ENCODE results near the gene MT2A.

Gene MT2A

DNA sequence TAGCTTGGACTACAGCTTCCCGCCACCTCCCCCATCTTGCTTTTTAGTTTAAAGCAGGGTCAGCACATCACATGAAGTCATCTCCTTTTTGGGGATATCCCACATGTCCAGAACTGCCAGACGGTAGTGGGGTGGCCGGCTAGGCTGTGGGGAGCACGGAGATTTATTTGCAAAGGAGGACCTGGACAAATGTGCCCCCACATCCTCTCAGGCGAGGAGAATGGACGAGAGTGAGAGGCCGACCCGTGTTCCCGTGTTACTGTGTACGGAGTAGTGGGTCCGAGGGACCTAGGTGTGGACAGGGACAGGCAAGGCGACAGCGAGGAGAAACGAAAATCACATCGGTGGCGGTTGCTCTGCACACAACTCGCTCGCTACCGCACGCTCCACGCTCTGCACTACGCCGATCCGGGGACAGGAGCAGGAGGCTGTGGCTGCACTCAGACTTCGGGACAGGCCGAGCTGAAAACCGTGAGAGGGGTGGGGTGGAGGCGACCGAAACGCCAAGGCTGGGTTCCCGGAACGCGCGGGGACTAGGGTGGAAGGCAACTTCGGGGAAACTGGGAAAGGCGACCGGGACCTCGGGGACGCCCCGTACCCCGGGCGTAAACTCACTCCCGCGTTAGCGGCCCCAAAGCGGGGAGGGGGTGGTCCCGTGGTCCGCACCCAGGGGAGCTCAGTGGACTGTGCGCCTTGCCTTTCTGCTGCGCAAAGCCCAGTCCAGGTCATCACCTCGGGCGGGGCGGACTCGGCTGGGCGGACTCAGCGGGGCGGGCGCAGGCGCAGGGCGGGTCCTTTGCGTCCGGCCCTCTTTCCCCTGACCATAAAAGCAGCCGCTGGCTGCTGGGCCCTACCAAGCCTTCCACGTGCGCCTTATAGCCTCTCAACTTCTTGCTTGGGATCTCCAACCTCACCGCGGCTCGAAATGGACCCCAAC lies 29.7 kb downstream of the MT2A start, which contains the start of gene MT1A:
Gene MT1A, plus strand, starts transcription at position 853 of the 937 bp plus-strand sequence. Its CDS starts 73 bp downstream, at position 926.
- DNase-seq (ENCODE audit: low read depth, low spot score), result peak; percentile 62

DNA sequence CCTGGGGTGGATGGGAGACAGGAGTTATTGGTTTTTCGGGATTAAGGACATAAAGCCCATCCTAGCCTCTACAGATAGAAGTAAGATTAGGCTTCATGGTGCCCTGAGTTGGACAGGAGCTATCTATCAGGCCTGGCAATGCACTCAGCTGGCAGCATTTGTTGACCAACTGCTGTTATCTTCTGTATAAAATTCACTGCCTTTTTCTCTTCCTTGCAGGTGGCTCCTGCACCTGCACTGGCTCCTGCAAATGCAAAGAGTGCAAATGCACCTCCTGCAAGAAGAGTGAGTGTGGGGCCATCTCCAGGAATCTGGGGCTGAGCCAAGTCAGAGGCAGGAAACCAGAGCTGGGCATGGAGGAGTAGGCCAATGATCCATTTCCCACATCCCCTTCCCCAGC lies 30.7 kb downstream of the MT2A start:
- DNase-seq (ENCODE audit: low read depth, low spot score), result no peak

DNA sequence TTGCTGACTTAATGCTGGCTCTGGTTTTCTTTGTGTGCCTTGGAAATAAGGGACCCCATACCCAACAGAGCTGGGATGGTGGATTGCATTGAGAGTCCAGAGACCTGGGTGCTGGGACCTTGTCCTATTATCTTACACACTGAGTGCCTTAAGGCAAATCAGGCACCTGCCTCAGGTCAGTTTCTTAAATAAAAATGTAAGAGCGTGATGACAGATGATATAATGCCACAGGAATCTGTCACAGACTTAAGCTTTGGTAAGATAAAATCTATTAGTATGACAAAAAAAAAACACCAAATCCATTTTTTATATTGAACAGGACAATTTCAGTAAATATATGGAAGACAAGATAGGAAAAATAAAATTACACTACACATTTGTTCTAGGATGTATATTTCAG lies 31.7 kb downstream of the MT2A start:
- no peak for DNase-seq (ENCODE audit: low read depth, low spot score)

GRCh38 chr16:56641166-56641565 lies 32.8 kb downstream of the MT2A start:
- no peak for DNase-seq (ENCODE audit: low read depth, low spot score)

- peak; percentile 40 for DNase-seq (ENCODE audit: low read depth, low spot score)
These were observed 34.8 kb downstream of the MT2A start for GRCh38 chr16:56643080-56643778.

- DNase-seq (ENCODE audit: low read depth, low spot score), result no peak
These were observed 35.4 kb downstream of the MT2A start for GRCh38 chr16:56643833-56644232.

DNA sequence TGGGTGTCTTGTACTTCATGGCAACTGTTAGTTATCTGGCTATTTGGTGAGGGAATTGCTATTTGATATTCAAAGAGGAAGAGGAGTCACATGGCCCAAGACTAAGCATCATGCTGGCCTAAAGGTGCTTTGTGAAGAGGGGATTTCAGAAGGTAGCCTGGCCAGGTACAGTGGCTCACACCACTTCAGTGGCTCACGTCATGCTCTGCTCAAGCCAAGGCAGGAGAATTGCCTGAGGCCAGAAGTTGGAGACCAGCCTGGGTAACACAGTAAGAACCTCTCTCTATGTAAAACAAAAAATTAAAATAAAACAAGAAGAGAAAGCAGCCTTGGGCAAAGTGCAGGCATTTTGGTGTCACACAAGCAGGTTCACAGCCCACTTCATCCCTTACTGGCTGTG lies 36.9 kb downstream of the MT2A start:
- no peak for DNase-seq (ENCODE audit: low read depth, low spot score)

DNA sequence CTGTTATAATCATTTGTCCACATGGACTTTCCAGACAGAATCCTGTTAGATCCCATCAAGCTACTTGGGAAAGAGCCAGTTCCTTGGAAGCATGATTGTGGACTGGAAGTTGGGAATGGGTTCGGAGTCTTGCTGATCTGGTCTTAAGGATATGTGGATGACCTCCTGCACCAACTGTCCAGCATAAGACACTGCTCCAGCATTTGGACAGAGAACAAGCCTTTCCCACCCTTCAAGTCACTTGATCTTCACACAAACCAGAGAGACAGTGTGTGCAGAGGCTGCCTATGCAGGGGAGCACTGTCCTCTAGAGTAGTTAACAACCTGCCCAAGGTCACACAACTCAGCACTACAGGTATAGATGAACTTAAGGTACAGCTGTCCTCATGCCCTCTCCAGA lies 37.5 kb downstream of the MT2A start:
- no peak for DNase-seq (ENCODE audit: low read depth, low spot score)

DNA sequence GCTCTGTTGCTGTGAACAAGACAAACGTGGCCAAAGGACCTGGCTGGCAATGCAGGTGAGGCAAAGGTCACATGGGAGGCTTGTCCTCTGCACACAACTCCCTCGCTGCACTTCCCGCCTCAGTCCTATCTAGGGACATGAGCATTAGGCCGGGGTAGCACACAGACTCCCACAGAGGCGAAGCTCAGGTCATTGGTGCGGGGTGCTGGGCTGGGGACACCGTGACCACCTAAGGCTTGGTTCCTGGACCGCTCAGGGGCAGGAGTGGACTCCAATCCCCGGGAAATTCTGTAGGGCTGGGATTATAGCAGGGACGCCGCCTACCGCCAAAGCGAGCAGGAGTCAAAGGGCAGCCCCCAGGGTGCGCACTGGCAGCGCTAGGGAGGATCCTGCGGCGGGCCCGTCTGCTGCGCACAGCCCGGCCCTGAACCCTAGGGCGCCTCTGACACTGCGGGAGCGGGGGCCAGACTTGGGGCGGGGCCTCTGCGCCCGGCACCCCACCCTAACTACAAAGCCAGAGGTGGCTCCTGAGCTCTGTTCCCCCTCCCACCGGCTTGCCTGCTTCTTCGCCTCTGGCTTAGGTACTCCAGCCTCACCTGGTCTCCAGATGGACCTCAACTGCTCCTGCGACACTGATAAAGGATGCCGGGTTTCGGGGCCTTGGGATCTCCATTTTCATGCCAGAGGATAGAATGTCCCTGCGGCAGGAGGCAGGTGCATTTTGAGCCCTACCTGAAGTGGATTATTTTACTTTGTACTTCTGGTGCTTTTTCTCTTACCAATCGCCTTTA lies 39.5 kb downstream of the MT2A start:
- no peak for DNase-seq (ENCODE audit: low read depth, low spot score)

DNA sequence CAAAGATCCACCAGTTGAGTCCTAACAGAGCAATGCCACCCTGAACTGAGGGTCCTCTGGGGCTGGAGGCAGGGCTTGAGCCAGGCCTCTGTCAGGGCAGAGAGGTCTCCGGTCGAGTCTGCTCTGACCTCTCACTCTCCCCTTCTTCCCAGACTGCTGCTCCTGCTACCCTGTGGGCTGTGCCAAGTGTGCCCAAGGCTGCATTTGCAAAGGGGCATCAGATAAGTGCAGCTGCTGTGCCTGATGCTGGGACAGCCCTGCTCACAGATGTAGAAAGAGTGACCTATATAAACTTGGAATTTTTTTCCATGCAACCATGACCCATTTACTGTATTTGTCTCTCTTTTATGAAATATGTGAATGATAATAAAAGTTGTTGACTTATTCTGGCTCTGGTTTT lies 40.9 kb downstream of the MT2A start:
- no peak for DNase-seq (ENCODE audit: low read depth, low spot score)

GRCh38 chr16:56649820-56650219 lies 41.4 kb downstream of the MT2A start:
- DNase-seq (ENCODE audit: low read depth, low spot score), result no peak

- DNase-seq (ENCODE audit: low read depth, low spot score), result no peak
These were observed 43.2 kb downstream of the MT2A start, which contains the start of gene MT1B for GRCh38 chr16:56651586-56651985. MT1B (plus strand) TSS chr16:56651886; CDS start chr16:56651954, 68 bp downstream.

DNA sequence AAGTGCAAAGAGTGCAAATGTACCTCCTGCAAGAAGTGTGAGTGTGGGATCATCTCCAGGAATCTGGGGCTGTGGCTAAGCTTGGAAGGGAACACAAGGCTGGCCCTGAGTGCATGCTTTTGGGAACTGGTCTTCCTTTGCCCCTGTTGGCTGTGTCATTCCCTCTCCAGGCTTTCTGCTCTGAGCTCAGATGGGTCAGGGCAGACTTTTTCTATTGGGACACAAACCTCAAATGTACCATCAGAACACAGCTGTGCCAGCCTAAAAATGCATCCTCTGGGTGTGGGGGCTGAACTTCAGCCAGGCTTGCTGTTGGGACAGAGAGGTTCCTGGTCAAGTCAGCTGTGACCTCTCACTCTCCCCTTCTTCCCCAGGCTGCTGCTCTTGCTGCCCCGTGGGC lies 44.2 kb downstream of the MT2A start:
- DNase-seq (ENCODE audit: low read depth, low spot score), result no peak

GRCh38 chr16:56653218-56653617 lies 44.8 kb downstream of the MT2A start:
- DNase-seq (ENCODE audit: low read depth, low spot score), result no peak

GRCh38 chr16:56657555-56658326 lies 49.4 kb downstream of the MT2A start, which contains the start of gene MT1F:
MT1F (plus strand) TSS chr16:56657959; CDS start chr16:56658059, 100 bp downstream.
- DNase-seq (ENCODE audit: low read depth, low spot score), result peak; percentile 50

DNA sequence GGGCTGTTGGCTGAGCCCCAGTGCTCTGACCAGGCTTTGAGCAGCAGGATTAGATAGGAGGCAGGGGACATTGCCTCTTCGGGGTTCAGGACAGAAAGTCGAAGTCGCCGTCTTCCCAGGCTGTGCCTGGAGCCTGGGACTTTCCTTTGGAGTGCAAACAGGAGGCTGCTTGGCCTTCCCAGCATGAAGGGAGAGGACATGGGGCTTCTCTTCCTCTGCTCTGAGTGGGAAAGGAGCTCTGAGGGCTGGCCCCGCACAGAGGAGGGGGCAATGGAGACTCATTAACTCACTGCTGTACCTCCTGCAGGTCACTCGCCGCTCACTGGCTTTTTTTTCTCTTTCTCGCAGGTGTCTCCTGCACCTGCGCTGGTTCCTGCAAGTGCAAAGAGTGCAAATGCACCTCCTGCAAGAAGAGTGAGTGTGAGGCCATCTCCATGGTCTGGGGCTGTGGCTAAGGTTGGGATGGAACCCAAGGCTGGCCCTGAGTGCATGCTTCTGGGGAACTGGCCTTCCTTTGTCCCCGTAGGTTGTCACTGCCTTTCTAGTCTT lies 50.0 kb downstream of the MT2A start:
- no peak for DNase-seq (ENCODE audit: low read depth, low spot score)

All from astrocyte of the hippocampus (primary cell).